Panc1 (cell line): Measurements from ENCODE around the gene FGGY. TPM values are rescaled to one million over a fixed set of nuclear protein-coding genes. Genes with fewer than 3 reads are reported as not detected.

Experiments
- ATAC-seq: fragments of 200-7000 bp; cut with Tn5 transposase; 2 replicates; pipeline ENCODE4 v1.9.1; 2020; ENCODE audit warnings: mild to moderate bottlenecking, moderate library complexity
- BruUV-seq: library from RNA; stranded (reverse); fragments of 400-500 nt; replicated peaks from 2 replicates; lab custom pipeline; 2021; lab: Mats Ljungman, UMichigan
- CTCF ChIA-PET: fragments of 300-600 bp; sonication (Branson Sonifier 250); formaldehyde crosslinking; loops from one replicate; lab custom pipeline; 2022; ENCODE audit warnings: antibody characterized with exemption; lab: Charles Lee
- POLR2A ChIA-PET: fragments of 300-600 bp; sonication (Branson Sonifier 250); formaldehyde crosslinking; loops from one replicate; lab custom pipeline; 2022; ENCODE audit warnings: antibody characterized with exemption; lab: Charles Lee
- DNase-seq: peaks from one replicate; pipeline ENCODE4 v3.0.0-alpha.2; 2010; ENCODE audit warnings: low read depth, low spot score
- H3K27ac ChIP-seq: 2 replicates; pipeline ENCODE4 v1.5.1; 2011; ENCODE audit warnings: mild to moderate bottlenecking, low read length, inconsistent platforms
- H3K27me3 ChIP-seq: fragments of 200-500 bp; sonication (Bioruptor generic); 2 replicates; pipeline ENCODE4 v1.6.0; 2014; ENCODE audit warnings: low read length, inconsistent platforms; ENCODE audit not compliant: control insufficient read depth, insufficient read depth
- H3K36me3 ChIP-seq: fragments of 200-500 bp; sonication (Bioruptor generic); 2 replicates; pipeline ENCODE4 v1.5.1; 2014; ENCODE audit warnings: inconsistent platforms, mild to moderate bottlenecking, low read length, moderate library complexity; ENCODE audit not compliant: control insufficient read depth, insufficient read depth
- H3K4me1 ChIP-seq: 2 replicates; pipeline ENCODE4 v1.5.1; 2011; ENCODE audit warnings: inconsistent platforms, mild to moderate bottlenecking, low read length, moderate library complexity; ENCODE audit not compliant: control insufficient read depth, insufficient read depth
- H3K4me3 ChIP-seq, 2 experiments: 2 replicates each; pipeline ENCODE4 v1.5.1; 2011 to 2012; ENCODE audit warnings: low read depth in 2 of 2, low read length in 2 of 2, mild to moderate bottlenecking in 2 of 2, inconsistent platforms in 1 of 2, moderate library complexity in 1 of 2
- H3K9me3 ChIP-seq: fragments of 200-500 bp; sonication (Bioruptor generic); 2 replicates; pipeline ENCODE4 v1.5.1; 2014; ENCODE audit warnings: low read depth, mild to moderate bottlenecking, inconsistent platforms, low read length, moderate library complexity; ENCODE audit not compliant: control insufficient read depth, insufficient read depth
- CTCF ChIP-seq: fragments of 450-650 bp; IDR thresholded peaks from 2 replicates; pipeline ENCODE4 v1.5.1; 2017; ENCODE audit warnings: mild to moderate bottlenecking
- POLR2AphosphoS5 ChIP-seq: IDR thresholded peaks from 2 replicates; pipeline ENCODE4 v1.6.1; 2012; ENCODE audit warnings: mild to moderate bottlenecking, low read depth, low read length, moderate library complexity
- SIN3A ChIP-seq: IDR thresholded peaks from 2 replicates; pipeline ENCODE4 v1.6.1; 2012; ENCODE audit warnings: low read depth, mild to moderate bottlenecking, low read length, moderate library complexity, borderline replicate concordance; ENCODE audit not compliant: insufficient read depth
- TCF7L2 ChIP-seq: IDR thresholded peaks from 2 replicates; pipeline ENCODE4 v1.6.1; 2011; ENCODE audit warnings: mild to moderate bottlenecking, low read depth, low read length, inconsistent platforms
- in situ Hi-C: cut with HindIII; loops from 2 replicates; pipeline ENCODE4 v1.10.0; 2016; ENCODE audit warnings: low sequenced_read_pairs, low pct_unique_long_range_greater_than_20kb
- intact Hi-C: fragments of 100-400 bp; cut with micrococcal nuclease; formaldehyde crosslinking; loops from one replicate; pipeline ENCODE4 v1.10.0; 2022; ENCODE audit not compliant: unreplicated experiment
- total RNA-seq: library from RNA; stranded (reverse); gene quantifications from one replicate; pipeline ENCODE4 v1.2.1, GENCODE V29; 2021; ENCODE audit not compliant: unreplicated experiment
- TF ChIP-seq, protein P1 (sequence below), 2 experiments: IDR thresholded peaks; 2 replicates each; pipeline ENCODE4 v1.6.1; 2011 to 2012; ENCODE audit warnings: low read depth in 2 of 2, control low read depth in 1 of 2, low read length in 1 of 2, mild to moderate bottlenecking in 1 of 2, moderate library complexity in 1 of 2; ENCODE audit not compliant: insufficient read depth in 1 of 2

Gene FGGY
- total RNA-seq, 1 experiment from 2014 or later = 15.5 TPM

- in situ Hi-C loops (no loop called here), intact Hi-C loops (no loop called here)
- no peak for TF ChIP-seq CTCF
- TF ChIP-seq POLR2AphosphoS5 = no peak
- no peak for TF ChIP-seq TCF7L2
- TF ChIP-seq SIN3A = no peak
- TF ChIP-seq, protein P1, sequence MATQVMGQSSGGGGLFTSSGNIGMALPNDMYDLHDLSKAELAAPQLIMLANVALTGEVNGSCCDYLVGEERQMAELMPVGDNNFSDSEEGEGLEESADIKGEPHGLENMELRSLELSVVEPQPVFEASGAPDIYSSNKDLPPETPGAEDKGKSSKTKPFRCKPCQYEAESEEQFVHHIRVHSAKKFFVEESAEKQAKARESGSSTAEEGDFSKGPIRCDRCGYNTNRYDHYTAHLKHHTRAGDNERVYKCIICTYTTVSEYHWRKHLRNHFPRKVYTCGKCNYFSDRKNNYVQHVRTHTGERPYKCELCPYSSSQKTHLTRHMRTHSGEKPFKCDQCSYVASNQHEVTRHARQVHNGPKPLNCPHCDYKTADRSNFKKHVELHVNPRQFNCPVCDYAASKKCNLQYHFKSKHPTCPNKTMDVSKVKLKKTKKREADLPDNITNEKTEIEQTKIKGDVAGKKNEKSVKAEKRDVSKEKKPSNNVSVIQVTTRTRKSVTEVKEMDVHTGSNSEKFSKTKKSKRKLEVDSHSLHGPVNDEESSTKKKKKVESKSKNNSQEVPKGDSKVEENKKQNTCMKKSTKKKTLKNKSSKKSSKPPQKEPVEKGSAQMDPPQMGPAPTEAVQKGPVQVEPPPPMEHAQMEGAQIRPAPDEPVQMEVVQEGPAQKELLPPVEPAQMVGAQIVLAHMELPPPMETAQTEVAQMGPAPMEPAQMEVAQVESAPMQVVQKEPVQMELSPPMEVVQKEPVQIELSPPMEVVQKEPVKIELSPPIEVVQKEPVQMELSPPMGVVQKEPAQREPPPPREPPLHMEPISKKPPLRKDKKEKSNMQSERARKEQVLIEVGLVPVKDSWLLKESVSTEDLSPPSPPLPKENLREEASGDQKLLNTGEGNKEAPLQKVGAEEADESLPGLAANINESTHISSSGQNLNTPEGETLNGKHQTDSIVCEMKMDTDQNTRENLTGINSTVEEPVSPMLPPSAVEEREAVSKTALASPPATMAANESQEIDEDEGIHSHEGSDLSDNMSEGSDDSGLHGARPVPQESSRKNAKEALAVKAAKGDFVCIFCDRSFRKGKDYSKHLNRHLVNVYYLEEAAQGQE (IDR thresholded peaks at IDR 0.05; ENCODE audit: insufficient read depth in 1 of 2, low read depth in 2 of 2, low read length in 1 of 2) = no peak
- no peaks in the 10 kb centered on the region for H3K27me3 ChIP-seq
- H3K9me3 ChIP-seq = no peaks in the 10 kb centered on the region
- CTCF ChIA-PET = no interaction called here
- POLR2A ChIA-PET = no interaction called here
- H3K27ac ChIP-seq = no peak overlapping the region
- no peak for DNase-seq
- H3K4me1 ChIP-seq = no peaks in the 10 kb centered on the region
- no peaks in the 10 kb centered on the region for H3K36me3 ChIP-seq
- no TSS peak for BruUV-seq
- ATAC-seq = no peak
- no peak overlapping the region for H3K4me3 ChIP-seq
Measured at GRCh38 chr1:59752556-59753414, 455.9 kb downstream of the FGGY start.

DNA sequence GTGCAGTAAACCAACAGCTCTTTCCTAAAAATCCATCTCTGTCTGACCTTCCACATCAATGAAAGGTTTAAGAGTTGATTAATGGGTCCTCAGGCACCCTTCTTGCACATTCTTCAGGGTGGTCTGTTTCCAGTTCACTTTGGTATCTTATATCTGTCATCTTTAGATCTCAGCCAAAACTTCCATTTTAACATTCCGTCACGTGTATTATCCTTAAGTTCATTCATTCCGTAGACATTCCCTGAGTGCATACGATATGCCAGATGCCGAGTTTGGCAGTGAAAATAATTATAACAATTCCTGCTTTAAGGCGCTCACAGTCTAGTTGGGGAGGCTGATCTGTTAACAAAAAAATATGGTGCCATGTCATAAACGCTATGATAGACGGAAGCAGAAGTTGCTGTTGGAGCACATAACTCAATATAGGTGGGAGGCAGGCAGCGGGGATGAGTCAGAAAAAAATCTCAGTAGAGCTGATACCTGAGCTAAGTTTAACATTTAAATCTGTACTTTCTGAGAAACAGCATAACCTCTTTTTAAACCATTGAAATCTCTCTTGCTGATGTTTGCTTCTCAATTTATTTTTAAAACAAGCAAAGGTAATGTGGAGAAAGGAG lies 458.3 kb downstream of the FGGY start:
- no peak for DNase-seq

More for the DNA sequence above, 458.3 kb downstream of the FGGY start:
- ATAC-seq = no peak
- TF ChIP-seq, protein P1 (IDR thresholded peaks at IDR 0.05; ENCODE audit: insufficient read depth in 1 of 2, low read depth in 2 of 2, low read length in 1 of 2) = no peak
- POLR2A ChIA-PET = no interaction called here
- Histone ChIP-seq H3K27me3 (no peaks in the 10 kb centered on the region), H3K4me1 (no peaks in the 10 kb centered on the region), H3K27ac (no peak overlapping the region), H3K36me3 (no peaks in the 10 kb centered on the region), H3K4me3 (no peak overlapping the region), H3K9me3 (no peaks in the 10 kb centered on the region)
- no TSS peak for BruUV-seq
- CTCF ChIA-PET = no interaction called here
- intact Hi-C loops = loop anchor here (5.0 kb wide), 2 partner anchors 58 to 1013 kb away; no protein-coding TSS in a partner anchor
- in situ Hi-C loops = no loop called here
